HUES64 (cell line): ENCODE results near the gene YLPM1.
"Not testable (repeated sequence)": the region's sequence is repeated elsewhere in the genome, so short reads cannot be mapped to it uniquely, and the experiment has no call there.

Experiments
- H3K27ac ChIP-seq: 2 replicates; pipeline ENCODE4 v1.7.0; 2013; ENCODE audit warnings: low read depth, low read length, inconsistent platforms
- H3K27me3 ChIP-seq: 2 replicates; pipeline ENCODE4 v1.6.1; 2013; ENCODE audit warnings: mild to moderate bottlenecking, low read length; ENCODE audit not compliant: insufficient read depth
- H3K36me3 ChIP-seq: 2 replicates; pipeline ENCODE4 v1.6.1; 2013; ENCODE audit warnings: mild to moderate bottlenecking, low read length; ENCODE audit not compliant: insufficient read depth
- H3K4me1 ChIP-seq: 2 replicates; pipeline ENCODE4 v1.6.1; 2013; ENCODE audit warnings: mild to moderate bottlenecking, low read length, moderate library complexity; ENCODE audit not compliant: insufficient read depth
- H3K4me3 ChIP-seq: 2 replicates; pipeline ENCODE4 v1.5.1; 2013; ENCODE audit warnings: mild to moderate bottlenecking, low read length, moderate library complexity
- H3K9ac ChIP-seq: 2 replicates; pipeline ENCODE4 v1.6.1; 2013; ENCODE audit warnings: mild to moderate bottlenecking, low read depth, low read length
- H3K9me3 ChIP-seq: 2 replicates; pipeline ENCODE4 v1.6.1; 2013; ENCODE audit warnings: low read depth, low read length; ENCODE audit not compliant: insufficient read depth
- WGBS: fragments of 150-250, 120-280 bp; methylation state at CpG from one replicate; pipeline ENCODE4 v1.1.7; 2013; ENCODE audit warnings: missing lambda C conversion rate; 5-methylcytosine and 5-hydroxymethylcytosine counted together

Gene YLPM1

DNA sequence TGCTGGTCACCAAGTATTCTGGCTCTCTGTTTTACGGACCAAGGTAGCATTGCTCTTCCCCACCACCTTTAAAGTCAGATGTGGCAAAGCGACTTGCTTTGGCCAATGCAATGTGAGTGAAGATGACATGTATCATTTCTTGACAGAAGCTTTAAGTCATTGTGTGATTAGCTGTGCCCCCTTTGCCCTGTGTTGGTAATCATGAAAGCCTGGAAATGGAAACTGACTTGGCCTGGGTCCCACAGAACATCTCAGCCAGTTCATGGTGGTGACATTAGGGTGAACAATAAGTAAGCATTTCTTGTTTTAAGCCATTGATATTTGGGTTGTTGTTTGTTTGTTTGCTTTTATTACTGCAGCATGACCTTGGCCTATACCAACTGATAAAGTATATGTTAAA, 15.9 kb upstream of the YLPM1 start:
- no peak overlapping the region for H3K9ac ChIP-seq
- H3K36me3 ChIP-seq, result no peaks in the 10 kb centered on the region
- H3K9me3 ChIP-seq, result no peaks in the 10 kb centered on the region
- no peaks in the 10 kb centered on the region for H3K4me1 ChIP-seq
- no peak overlapping the region for H3K27ac ChIP-seq
- H3K27me3 ChIP-seq, result no peaks in the 10 kb centered on the region
- no peak overlapping the region for H3K4me3 ChIP-seq
- 98% methylated on average over 2 of the region's 2 CpGs for WGBS

DNA sequence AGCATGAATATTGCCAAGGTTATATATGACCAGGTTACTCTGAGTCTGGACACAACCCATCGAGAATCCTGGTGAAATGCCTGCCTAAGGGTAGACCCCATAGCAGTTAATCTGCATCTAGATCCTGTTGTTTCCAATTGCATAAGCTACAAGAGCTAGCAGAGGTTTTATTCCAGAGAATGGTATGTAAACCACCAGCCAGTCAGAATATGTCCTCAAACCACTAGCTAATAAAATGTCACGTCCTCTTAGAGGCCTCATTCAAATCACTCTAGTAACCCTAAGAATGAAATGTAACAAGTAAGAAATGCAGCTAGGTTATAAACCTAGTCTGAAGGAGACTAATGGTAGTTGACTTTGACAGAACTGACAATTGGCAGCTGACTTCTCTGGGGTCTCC, 9.0 kb upstream of the YLPM1 start:
- Histone ChIP-seq H3K27me3 (no peaks in the 10 kb centered on the region; the same call in 1 of the 2 replicates), H3K9ac (no peak overlapping the region), H3K4me1 (no peaks in the 10 kb centered on the region), H3K36me3 (no peaks in the 10 kb centered on the region), H3K9me3 (peaks cover 6% of the 10 kb centered on the region; the same call in 1 of the 2 replicates), H3K27ac (no peak overlapping the region), H3K4me3 (no peak overlapping the region)
- WGBS, result 86% methylated on average over 1 of the region's 2 CpGs

DNA sequence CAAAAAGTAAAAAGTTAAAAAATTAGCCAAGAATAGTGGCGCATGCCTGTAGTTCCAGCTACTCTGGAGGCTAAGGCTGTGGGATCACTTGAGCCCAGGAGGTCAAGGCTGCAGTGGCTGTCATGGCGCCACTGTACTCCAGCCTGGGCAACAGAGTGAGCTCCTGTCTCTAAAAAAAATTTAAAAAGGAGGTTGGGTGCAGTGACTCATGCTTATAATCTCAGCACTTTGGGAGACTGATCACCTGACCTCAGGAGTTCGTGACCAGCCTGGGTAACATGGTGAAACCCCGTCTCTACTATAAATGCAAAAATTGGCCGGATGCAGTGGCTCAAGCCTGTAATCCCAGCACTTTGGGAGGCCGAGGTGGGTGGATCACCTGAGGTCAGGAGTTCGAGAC, 8.2 kb upstream of the YLPM1 start:
- Histone ChIP-seq H3K27me3 (peaks cover 4% of the 10 kb centered on the region), H3K4me1 (no peaks in the 10 kb centered on the region), H3K9me3 (peaks cover 6% of the 10 kb centered on the region; the same call in 1 of the 2 replicates), H3K4me3 (no peak overlapping the region), H3K36me3 (no peaks in the 10 kb centered on the region), H3K27ac (no peak overlapping the region), H3K9ac (no peak overlapping the region)
- 91% methylated on average over 7 of the region's 7 CpGs for WGBS

DNA sequence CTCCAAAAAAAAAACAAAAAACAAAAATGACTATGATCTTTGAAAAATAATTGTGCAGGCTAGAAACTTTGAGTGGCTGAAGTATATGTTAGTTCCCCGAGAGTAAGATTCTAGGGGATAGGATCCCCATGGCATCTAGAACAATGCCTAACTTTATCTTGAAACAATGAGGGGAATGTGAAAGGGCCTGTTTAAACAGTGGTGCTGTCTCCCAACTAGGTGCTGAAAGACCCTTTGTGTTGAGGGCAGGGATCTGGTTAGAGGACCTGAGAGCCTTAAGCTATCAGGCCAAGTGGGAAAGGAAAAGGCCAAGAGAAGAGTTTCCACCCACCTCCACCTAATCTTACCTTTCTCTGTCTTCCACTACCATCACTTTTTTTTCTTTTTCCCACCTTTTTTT, 6.8 kb upstream of the YLPM1 start:
- no peak overlapping the region for H3K4me3 ChIP-seq
- no peak overlapping the region for H3K27ac ChIP-seq
- H3K4me1 ChIP-seq, result no peaks in the 10 kb centered on the region
- peaks cover 7% of the 10 kb centered on the region for H3K27me3 ChIP-seq
- 92% methylated on average over 1 of the region's 1 CpG for WGBS
- H3K9ac ChIP-seq, result no peak overlapping the region
- H3K36me3 ChIP-seq, result no peaks in the 10 kb centered on the region
- peaks cover 6% of the 10 kb centered on the region; the same call in 1 of the 2 replicates for H3K9me3 ChIP-seq

DNA sequence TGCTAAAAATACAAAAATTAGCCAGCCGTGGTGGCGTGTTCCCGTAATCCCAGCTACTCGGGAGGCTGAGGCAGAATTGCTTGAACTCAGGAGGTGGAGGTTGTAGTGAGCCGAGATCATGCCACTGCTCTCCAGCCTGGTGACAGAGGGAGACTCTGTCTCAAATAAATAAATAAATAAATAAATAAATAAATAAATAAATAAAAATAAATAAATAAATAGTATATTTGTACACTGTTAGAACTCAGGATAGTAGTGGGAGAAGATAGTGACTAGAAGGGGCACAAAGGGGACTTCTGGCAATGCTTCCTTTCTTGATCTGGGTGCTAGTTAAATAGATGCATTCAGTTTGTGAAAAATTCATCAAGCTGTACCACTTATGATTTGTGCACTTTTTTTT, 4.6 kb upstream of the YLPM1 start:
- WGBS, result 96% methylated on average over 4 of the region's 5 CpGs
- not testable (repeated sequence) for H3K27me3 ChIP-seq, H3K9me3 ChIP-seq, H3K36me3 ChIP-seq, H3K9ac ChIP-seq, H3K4me1 ChIP-seq, H3K27ac ChIP-seq, H3K4me3 ChIP-seq

DNA sequence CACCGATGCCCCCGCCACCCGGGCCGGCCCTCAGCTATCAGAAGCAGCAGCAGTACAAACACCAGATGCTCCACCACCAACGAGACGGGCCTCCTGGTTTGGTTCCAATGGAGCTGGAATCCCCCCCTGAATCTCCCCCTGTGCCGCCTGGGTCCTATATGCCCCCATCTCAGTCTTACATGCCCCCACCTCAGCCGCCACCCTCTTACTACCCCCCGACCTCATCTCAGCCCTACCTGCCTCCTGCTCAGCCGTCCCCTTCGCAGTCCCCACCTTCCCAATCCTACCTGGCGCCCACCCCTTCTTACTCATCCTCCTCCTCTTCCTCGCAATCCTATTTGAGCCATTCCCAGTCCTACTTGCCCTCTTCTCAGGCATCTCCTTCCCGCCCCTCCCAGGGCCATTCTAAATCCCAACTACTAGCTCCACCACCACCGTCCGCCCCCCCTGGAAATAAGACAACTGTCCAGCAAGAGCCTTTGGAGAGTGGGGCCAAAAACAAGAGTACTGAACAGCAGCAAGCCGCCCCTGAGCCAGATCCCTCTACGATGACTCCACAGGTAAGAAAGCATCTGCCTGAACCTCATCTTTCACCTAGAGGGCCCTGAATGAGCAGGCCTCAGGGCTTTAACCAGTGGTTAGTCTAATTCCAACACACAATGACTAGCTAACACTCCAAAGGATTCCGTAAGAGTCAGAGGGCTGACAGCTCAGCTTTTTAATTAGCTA, 851 bp downstream of the YLPM1 start:
- no peaks in the 10 kb centered on the region for H3K9me3 ChIP-seq
- H3K9ac ChIP-seq, result peak overlapping the region; percentile 88
- H3K36me3 ChIP-seq, result peaks cover 18% of the 10 kb centered on the region
- peak overlapping the region; percentile 82 for H3K27ac ChIP-seq
- H3K4me1 ChIP-seq, result peaks cover 18% of the 10 kb centered on the region
- peak overlapping the region; percentile 75 for H3K4me3 ChIP-seq
- WGBS, result 3% methylated on average over 19 of the region's 19 CpGs
- peaks cover 7% of the 10 kb centered on the region for H3K27me3 ChIP-seq

DNA sequence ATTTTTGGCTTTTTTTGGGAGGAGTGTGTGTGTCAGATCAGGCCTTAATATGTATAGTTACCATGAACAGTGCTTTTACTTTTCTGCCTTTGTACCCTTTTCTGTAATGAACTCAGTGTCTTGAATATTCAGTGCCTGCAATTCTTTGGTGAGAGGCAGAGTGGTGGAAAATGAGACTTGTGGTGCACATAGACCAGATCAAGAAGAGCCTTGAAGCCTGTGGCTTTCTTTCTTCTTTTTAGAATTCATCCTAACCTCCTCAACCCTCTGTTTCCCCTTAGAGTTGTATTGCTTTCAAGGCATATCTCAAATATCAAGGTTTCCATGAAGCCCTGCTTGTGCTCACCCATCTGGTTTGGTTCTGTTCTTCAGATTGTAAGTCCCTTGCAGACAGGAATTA, 2.6 kb downstream of the YLPM1 start:
- Histone ChIP-seq H3K4me1 (peaks cover 18% of the 10 kb centered on the region), H3K4me3 (peak overlapping the region; percentile 75), H3K36me3 (peaks cover 20% of the 10 kb centered on the region), H3K27ac (no peak overlapping the region), H3K9me3 (no peaks in the 10 kb centered on the region), H3K27me3 (no peaks in the 10 kb centered on the region), H3K9ac (peak overlapping the region; percentile 22; the same call in 1 of the 2 replicates)

DNA sequence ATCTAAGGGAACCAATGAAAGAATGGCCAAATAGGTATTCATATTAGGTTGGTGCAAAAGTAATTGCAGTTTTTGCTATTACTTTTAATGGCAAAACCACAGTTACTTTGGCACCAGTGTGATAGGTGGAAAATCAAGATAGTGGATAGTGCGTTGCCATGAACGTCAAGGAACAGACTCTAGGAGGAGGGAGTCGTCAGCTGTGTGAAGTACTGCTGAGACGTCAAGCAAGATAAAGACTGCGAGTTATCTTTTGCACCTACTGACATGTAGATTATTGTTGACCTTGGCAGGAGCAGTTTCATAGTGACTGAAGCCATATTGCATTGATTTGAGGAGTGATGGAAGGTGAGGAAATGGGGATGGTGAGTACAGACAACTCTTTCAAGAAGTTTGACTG, 8.3 kb downstream of the YLPM1 start:
- peaks cover 39% of the 10 kb centered on the region for H3K36me3 ChIP-seq
- H3K27me3 ChIP-seq, result no peaks in the 10 kb centered on the region
- no peaks in the 10 kb centered on the region for H3K9me3 ChIP-seq
- H3K4me3 ChIP-seq, result no peak overlapping the region
- no peak overlapping the region for H3K27ac ChIP-seq
- no peaks in the 10 kb centered on the region for H3K4me1 ChIP-seq
- H3K9ac ChIP-seq, result no peak overlapping the region
- 91% methylated on average over 5 of the region's 5 CpGs for WGBS

DNA sequence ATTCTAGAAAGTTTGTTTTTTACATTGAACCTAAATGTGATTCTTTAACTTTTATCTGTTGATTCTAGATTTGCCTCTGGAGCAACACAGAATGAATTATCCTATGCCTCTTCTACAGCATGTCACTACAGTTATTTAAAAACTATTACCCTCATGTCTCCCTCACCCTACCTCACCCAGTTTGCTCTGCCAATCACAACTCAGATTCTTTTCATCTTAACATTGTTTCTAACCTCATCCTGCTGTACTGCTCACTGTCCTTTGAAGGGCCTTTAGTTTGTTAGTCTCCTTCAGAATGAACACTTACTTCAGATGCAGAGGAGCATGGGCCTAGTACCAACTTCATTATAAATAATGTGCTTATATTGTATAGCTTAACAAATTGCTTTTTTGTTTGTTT, 21.5 kb downstream of the YLPM1 start:
- 0 out of 2 replicates have a peak overlapping the region, but pooled peaks have one; percentile 21 for H3K27ac ChIP-seq
- H3K36me3 ChIP-seq, result peaks cover 90% of the 10 kb centered on the region
- H3K9ac ChIP-seq, result no peak overlapping the region

DNA sequence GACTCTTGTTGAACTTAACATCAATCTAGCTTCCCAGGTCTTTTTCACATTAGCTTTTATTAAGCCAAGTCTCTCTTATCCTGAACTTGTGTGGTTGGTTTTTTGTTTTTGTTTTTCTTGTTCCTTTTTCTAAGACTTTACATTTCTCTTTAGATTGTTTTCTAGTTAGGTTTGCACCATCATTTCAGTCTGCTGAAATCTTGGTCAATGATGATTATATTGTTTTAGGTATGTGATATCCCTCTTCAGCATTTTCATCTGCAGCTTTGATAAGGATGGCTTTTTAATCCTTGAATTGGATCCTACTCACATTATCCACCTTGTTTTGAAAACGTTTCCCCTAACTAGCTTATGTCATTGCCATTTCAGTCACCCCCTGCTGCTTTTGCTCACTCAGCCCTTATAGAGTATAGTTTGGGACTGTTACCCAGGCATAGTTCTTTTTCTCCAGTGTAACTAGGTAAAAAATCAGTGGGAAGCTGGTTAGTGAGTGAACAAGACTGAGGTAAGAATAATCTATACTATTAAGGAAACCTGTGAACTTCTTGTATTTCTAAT, 22.0 kb downstream of the YLPM1 start:
- WGBS, result 38% methylated on average over 1 of the region's 1 CpG

More for the DNA sequence above, 21.5 kb downstream of the YLPM1 start:
- Histone ChIP-seq H3K4me3 (no peak overlapping the region), H3K9me3 (no peaks in the 10 kb centered on the region), H3K27me3 (no peaks in the 10 kb centered on the region), H3K4me1 (peaks cover 8% of the 10 kb centered on the region)

DNA sequence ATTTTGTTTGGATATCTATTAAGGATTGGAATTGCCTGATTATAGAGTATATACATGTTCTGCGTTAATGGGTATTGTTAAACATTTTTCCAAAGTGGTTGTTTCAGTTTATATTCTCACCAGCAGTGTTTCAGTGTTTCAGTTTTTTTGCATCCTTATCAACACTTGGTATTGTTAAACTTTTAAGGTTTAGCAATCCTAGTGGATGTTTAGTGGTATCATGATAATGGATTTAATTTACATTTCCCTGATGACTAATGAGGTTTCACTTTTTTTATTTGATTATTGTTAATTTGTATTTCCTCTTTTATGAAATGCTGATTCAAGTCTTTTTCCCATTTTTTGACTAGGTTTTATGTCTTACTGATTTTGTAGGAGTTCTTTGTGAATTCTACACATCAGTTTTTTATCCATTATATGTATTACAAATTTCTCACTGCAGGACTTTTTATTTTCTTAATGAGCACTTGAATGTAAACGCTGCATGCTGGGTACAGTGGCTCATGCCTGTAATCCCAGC, 23.7 kb downstream of the YLPM1 start:
- Histone ChIP-seq H3K9me3 (no peaks in the 10 kb centered on the region), H3K36me3 (peaks cover 67% of the 10 kb centered on the region), H3K4me1 (peaks cover 17% of the 10 kb centered on the region), H3K9ac (no peak overlapping the region), H3K27ac (no peak overlapping the region), H3K27me3 (no peaks in the 10 kb centered on the region), H3K4me3 (no peak overlapping the region)
- 96% methylated on average over 2 of the region's 2 CpGs for WGBS

More for the DNA sequence above, 22.0 kb downstream of the YLPM1 start:
- Histone ChIP-seq H3K27ac (no peak overlapping the region), H3K9ac (no peak overlapping the region), H3K4me1 (peaks cover 8% of the 10 kb centered on the region), H3K4me3 (no peak overlapping the region), H3K27me3 (no peaks in the 10 kb centered on the region), H3K36me3 (peaks cover 85% of the 10 kb centered on the region), H3K9me3 (no peaks in the 10 kb centered on the region)
